HG03103 (cell line): ENCODE data around the gene PODN.

Source experiments
- ATAC-seq: cut with Tn5 transposase; IDR thresholded peaks from one replicate; pipeline ENCODE4 v1.9.1; 2021; ENCODE audit warnings: low read depth; ENCODE audit not compliant: unreplicated experiment

PODN gene

DNA sequence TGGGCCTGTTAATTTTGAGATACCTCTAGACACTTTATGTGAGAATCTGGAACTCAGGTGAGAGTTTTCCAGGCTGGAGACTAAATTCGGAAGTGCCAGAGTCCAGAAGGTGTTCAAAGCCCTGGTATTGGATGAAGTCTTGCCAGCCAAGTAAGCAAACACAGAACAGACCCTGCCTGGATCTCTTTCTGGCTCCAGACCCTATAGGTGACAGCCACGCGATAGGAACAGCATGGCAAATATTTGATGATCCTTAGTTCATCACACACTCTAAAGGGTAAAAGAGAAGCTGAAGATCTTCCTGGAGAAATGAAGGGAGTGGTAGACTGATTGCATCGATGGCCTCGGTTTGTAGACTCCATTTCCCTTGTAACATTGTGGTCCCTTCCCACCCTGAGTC is 49.7 kb downstream of the PODN start:
- no peak for ATAC-seq

DNA sequence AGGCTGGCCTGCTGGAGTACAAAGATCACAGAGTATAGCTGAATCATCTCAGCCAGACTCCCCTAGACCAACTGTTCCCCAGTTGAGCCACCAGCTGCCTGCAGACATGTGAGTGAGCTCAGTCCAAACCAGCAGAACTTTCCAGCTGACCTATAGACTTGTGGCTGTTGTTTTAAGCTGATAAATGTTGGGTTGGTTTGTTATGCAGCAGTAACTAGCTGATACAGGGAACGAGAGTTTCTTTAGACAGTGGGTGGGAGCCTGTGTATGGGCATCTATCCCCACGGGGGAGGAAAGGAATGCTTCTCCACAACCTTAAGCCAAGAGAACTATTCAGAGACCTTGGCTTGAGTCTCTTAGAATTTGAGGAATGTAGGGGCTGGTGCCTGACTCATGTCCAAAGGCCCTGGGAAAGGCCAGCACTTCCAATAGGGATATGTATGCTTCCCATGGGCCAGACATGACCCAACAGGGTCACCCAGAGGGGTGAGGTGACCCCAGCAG is 50.3 kb downstream of the PODN start:
- no peak for ATAC-seq

DNA sequence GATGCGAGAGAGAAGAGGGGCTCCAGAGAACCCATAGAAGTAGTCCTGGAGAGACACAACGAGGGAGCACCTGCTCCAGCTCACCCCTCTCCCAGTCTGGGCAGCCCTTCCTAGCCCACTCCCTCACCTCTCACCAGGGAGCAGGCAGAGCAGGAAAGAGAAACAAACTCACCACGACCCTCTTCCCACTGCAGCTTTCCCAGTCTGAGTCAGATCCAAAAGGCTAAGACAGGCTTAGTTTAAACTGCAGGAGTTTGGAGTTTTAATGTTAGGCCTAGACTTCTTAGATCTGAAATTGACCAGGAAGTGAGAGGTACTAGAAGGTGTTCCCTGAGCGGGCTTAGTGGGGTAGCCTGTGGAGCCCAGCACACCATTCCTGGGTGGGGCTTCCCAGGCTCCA is 50.8 kb downstream of the PODN start:
- ATAC-seq: no peak

DNA sequence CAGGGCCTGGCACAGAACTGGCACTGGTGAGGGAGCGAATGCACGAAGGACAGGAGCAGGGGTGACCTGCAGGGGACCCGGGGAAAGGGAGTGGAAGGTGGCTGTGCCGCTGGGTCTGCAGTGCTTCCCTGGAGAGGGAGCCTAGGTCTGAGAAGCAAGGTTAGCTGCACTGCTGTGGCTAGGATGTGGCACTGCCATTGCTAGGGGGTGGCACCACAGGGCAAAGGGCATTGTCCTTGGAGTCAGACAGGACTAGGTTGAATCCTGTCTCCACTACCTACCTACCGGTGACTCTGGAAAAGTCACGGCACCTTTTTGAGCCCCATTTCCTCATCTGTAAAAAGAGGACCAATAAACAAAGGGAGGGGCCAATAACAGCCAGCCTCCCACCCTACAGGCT is 52.1 kb downstream of the PODN start:
- no peak for ATAC-seq

DNA sequence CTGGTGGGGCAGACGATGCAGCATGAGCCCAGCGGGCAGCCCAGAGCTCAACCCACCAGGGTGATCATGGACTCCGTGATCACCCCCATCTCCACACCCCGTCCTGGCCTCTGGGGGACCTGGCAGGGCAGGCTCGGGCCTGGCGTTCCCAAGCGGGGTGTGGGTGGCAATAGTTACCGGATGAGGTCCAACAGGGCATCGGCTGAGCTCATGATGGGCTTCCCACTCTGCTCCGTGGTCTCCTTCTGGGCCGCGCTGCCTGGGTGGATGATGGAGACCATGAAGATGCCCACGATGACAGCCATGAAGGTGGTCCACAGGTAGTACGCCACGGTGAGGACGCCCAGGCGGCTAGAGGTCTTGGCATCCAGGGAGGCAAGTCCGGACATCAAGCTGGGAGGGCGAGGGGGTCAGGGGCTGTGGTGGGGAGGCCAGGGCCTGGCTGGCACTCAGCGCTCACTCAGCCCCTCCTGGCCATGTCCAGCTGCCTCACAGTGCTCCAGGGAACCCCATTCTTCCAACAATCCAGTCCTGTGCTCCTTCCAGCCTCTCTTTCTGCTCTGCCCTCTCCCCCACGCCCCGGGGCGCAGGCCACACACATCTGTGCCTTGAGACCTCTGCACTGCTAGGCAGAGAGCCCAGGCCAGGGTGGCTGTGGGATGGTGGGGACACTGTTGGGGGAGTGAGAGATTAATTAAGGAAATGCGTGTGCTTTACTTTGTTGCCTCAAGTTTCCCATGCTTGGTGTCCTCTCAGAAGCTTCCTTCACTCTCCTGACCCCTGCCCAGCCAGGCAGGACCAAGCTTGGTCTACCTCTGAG is 52.8 kb downstream of the PODN start:
- ATAC-seq: no peak

DNA sequence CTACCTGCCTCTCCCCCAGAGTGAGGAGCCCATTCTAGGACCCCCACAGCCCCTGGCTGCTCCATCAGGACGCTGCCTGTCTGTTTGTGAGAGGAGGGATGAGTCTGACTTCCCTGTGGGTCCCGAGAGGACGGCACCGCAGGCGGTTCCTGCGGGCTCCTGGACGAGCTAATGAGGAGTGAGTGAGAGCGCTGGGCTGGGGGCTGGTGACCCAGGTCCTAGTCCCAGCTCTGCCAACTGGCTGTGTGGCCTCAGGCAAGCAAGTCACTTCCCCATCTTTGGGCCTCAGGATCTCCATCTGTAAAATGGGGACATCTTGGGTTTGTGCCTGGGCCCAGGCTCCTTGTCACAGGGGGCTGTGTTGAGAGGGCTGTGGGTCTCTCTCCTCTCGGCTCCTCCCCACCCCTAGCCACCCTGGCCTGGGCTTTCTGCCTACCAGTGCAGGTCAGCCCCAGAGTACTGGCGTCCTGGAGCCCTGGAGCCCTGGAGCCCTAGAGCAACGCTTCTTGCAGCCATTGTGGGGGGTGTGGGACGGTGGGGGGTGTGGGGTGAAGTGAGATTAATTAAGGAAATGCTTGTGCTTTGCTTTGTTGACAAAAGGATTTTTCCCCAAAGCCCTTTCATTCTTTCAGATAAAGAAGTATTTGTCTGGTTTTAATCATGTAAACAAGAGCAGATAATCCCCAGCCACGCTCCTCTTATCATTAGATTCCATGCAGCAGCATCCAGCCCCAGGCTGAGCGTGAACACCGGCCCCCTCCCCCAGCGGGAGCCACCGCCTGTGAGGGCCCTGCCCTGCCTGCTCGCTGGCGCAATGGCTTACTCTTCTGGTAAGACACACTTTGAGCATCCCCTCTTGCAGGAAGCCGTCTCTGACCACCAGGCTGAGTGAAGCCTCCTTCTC is 53.6 kb downstream of the PODN start:
- ATAC-seq: no peak

DNA sequence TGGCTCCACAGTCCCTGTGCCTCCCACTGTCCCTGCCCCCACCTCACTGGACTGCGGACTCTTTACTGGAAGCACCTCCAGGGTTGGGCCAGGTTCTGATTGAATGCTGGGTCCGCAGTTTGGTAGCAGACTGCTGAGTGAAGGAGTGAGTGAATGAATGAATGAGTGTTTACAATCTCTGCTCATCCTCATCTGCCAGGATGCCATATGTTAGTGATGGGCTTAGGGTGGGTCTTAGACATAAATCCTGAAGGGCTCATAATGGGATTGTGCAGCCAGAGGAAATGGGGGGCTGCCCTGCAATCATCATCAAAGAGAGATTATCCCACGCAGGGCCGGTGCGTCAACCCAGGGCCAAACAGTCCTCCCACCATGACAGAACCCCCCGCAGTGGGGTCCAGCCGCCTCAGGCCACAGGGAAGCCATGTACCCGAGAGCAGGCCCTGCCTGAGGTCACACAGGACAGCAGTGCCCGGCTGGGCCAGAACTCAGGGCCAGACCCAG is 54.3 kb downstream of the PODN start:
- no peak for ATAC-seq

DNA sequence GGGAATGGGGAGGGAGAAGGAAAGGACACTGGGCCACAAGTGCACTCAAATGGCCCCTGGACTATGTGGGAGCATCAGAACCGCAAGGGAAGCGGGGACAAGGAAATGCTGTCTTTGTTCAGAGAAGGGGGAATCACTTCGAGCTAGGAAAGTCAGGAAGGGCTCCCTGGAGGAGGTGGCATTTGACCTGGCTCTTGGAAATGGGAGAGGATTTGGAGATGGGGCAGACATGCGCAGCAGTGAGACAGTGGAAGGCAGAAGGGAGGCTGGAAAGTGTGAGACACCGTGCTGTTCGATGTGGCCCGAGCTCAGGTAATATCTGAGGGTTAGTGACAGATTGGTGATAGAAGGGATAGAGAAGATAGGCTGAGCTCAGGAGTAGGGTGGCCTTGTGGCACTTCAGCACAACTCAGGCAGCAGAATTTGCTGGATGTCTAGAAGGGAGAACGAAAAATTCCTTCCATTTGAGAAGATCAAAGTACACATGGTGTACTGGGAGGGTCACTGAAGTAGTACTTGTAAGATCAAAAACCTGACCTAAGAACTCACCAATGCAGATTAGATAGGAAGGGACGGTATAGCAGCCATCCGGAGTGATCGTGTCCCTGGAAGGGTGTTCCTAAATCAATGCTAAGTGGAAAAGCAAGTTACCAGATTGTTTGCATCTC is 55.1 kb downstream of the PODN start:
- no peak for ATAC-seq

DNA sequence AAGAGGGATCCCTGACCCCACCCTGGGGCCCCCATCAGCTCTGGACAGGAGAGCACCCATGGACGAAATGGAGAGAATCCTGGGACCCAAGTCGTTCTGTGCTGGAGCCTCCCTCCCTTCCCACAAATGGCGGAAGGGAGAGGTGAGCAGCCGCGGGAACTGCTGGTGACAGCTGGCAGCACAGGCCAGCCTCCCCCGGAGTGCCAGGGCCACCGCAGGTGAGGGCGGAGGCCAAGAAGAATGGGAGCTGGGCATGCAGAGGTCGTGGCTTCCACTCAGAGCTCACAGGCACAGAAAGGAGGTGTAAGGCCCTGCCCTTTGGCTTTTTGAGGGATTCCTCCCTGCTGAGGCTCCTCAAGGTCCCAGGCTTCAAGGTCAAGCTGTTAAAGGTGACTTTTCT is 55.8 kb downstream of the PODN start:
- no peak for ATAC-seq

DNA sequence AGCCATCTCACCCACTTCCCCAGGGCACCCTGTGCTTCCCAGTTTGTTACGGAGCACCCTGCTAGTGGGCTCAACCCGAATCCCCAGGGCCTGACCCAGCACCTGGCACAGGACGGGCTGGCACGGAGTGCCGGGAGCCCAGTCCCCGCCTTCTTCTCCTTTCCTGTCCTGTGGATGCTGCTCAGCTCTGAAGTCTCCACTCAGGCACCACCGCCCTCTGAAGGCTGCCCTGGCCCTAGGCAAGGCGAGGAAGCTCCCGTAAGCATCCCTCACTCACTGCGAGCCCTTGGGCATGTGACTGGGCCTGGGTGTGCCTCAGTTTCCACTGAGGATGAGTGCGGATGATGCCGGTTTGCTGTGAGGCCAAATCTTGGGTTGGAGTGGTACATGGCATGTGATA is 58.6 kb downstream of the PODN start:
- no peak for ATAC-seq

DNA sequence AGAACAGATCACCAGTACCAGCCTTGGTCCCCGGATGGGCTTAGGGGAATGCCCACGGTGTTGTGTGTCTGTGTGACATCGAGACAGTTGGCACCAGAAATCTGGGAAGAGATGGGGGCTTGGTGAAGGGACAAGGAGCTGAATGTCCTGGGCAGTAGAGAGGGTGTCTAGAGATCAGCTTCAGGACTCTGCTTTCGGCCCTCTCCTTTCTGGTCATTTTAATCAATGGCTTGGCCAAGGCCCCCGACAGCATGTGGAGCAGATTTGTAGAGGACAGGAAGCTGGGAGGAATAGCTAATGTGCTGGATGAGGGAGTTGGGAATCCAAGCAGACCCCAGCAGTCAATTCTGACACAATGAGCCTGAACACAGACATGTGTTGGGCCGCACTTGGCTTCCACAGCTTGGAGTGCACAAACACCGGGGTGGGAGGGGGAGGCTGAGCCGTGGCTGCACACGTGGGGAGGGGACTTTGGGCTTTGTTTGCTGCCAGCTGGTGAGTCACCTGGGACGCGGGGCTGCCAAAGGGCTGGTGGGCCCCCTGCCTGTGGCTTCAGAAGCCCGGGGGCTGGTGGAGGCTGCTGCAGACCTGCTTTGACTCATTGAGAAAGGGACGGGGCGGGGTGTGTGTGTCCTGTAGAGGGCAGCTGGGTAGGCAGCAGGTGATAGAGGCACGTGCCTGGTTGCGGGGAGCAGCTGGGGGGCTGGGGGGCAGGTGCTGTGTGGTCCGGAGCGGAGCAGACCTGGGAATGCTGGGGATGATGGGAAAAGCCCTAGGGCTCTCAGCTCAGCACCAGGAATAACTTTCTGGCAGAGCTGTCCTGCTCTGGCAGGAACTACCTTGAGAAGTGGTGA is 59.5 kb downstream of the PODN start:
- ATAC-seq: no peak

DNA sequence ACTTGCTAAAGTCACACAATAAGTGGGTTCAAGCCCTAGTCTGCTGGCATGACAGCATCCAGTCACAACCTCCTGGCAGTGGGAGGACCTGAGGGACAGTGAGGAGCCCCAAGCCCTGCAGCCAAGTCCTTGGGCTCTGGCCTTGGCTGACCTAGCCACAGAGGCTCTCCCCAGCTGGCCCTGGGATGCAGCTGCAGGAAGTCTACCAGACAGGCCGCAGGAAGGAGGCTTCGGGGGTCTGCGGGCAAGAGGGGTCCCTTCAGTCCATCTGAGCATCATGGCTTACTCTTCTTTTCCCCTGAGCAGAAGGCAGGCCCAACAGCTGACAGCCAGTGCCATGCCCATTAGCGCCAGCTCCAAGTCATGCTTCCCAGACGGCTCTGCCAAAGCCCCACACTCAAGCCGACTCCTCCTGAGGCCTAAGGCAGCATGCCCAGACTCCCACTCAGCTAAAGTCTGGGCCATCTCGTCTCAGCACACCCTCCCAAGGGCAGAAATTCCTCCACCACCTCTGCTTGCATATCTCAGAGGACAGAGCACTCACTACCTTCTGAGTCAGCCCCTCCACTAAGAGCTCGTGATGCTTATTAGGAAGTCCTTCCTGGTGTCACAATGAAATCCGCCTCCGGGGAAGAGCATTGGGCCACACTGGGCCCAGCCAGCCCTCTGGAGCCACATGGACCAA is 60.3 kb downstream of the PODN start:
- ATAC-seq: no peak

DNA sequence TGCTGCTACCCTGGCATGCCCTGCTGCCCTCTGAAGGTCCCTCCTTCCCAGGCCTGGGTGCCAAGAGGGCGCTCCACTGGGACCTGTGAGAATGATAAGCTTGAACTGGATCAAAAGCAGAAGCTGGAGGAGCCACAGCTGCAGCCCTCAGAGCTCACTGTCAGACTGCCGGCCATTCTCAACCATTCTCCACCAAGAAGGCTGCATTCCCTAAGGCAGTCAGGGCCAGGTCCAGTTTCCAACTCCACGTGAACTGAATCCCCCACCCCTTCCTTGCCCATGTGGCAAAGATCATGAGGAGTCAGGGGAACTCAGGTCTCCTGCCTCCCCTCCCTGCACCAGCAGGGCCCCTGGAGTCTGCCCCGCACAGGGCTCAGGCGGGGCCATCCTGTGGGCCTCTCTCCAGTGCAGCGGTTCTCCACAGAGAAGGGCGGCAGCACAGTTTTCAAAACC is 61.0 kb downstream of the PODN start:
- no peak for ATAC-seq

DNA sequence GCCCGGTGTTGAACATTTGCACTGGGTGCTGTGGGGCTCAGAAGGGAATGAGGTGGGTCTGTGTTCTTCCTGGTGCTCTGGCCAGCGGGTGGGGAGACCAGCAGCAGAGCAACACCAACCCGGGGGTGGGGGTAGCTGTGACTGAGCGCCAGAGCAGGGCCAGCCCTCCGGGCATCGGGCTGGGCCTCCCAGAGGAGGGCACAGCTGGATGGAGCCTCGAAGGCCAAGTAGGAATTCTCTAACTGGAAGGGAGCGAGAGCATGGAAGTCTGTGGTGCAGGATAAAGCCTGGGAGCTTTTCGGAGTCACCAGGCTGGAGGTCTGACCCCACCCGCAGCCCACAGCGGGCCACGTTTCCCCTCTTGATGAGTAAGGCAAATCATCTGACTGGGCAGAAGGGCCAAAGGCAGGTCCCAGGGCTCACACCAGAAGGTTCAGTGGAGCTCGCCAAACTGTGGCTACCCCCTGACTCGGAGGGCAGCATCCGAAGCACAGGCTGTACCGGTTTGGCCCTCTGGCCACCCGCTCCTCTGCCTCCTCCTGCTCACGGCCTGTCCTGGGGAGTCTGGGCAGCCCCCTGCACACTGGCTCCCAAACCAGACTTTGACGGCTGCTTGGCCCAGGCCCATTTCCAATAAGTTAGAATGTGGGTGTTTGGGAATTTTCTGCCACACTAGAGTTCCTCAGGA is 61.6 kb downstream of the PODN start:
- no peak for ATAC-seq

DNA sequence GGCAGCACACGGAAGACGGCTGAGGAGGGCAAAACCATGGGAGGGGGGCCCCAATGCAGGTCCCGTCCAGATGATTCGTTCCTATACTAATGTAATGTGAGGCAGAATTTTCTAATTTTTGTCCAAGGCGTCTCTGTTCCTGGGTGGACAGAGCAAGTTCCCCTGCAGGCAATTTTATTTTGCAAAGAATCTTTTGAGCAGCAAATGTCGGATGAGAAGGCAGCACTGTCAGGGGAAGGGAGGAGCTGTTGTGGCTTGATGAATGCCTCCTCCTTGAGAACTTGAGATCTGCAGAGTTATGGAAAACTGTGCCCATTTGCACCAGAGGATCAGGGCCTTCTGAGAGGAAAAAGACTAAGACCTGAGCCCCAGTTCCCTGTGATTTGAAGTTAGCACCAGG is 63.1 kb downstream of the PODN start:
- no peak for ATAC-seq

DNA sequence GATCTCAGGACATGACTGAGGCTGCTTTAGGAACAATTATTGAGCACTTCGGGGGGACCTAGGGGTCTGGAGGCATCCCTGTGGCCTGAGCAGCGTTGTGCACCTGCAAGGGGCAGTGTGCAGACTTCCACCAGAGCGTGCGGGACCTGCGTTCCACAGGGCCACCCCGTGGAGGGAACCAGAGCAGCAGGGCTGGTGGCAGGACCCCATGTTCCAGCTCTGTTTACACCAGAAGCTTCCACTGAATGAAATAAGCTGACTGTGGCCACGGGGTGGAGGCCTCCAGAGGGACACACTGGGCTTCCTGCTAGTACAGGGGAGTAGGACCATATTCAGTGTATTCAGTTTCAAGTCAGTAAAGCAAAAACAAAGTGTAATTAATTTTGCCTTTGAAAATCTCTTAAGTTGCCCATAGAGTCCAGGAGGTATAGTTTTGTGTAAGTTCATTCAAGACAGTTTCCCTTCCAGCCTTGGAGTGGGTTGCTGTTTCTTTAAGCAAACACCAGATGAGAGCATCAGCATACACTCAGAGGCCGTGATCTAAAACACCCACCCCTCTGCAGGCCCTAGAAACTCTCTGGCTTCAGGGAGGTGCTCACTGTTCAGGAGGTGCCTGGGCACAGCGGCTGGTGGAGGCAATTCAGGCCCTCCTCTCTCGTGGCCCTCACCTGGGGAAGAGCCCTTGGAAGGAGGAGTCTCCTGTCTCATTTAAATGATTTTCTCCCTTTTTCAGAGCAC is 63.8 kb downstream of the PODN start:
- ATAC-seq: no peak

DNA sequence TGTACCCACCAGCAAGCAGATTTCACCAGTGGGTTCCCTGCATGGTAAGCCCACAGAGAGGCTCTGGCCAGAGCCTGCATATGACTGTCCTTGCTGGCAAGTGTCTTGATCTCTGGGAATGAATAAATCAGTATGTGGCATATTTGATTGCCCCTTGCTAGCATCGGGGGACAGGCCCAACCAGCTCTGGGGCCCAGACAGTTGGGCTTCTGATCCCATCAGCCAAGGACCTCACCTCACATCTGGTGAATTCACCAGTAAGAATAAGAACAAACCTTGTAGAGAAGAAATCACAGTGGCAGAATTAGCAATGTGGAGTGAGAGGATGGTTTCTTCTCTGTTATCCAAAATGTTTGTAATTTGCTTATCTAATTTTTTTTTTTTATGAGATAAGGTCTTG is 64.5 kb downstream of the PODN start:
- no peak for ATAC-seq

DNA sequence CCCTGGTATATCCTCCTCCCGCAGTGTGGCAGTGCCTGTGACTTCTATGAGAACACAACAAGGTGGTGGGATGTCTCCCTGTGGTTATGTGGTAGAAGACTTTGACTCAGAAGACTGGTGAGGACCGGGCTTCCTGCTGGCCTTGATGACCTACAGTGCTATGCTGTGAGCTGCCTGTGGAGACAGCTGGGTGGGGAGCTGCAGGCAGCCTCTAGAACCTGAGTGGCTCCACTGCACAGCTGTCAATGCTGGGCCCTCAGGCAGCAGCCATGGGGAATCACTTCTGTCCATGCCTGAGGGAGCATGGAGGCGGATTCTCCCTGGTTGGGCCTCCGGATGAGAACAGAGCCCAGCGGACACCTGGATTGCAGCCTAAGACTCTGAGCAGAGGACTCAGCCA is 65.5 kb downstream of the PODN start:
- no peak for ATAC-seq
